SU-DHL-6 (cell line): Measurements from ENCODE around the gene LETM1.

ENCODE experiments used
- EZH2phosphoT487 ChIP-seq: fragments of 200-600 bp; sonication (generic), shearing (Covaris generic); conservative IDR thresholded peaks from 2 replicates; pipeline ENCODE4 v1.6.1; 2018; ENCODE audit warnings: mild to moderate bottlenecking, antibody characterized with exemption, low read length, moderate library complexity, mixed read lengths
- TF ChIP-seq, protein P1 (sequence below): fragments of 200-600 bp; sonication (generic); IDR thresholded peaks from one replicate; pipeline ENCODE4 v1.5.1; 2017; ENCODE audit warnings: antibody characterized with exemption, mild to moderate bottlenecking, low read length, moderate library complexity; ENCODE audit not compliant: insufficient read depth, poor library complexity, severe bottlenecking

DNA sequence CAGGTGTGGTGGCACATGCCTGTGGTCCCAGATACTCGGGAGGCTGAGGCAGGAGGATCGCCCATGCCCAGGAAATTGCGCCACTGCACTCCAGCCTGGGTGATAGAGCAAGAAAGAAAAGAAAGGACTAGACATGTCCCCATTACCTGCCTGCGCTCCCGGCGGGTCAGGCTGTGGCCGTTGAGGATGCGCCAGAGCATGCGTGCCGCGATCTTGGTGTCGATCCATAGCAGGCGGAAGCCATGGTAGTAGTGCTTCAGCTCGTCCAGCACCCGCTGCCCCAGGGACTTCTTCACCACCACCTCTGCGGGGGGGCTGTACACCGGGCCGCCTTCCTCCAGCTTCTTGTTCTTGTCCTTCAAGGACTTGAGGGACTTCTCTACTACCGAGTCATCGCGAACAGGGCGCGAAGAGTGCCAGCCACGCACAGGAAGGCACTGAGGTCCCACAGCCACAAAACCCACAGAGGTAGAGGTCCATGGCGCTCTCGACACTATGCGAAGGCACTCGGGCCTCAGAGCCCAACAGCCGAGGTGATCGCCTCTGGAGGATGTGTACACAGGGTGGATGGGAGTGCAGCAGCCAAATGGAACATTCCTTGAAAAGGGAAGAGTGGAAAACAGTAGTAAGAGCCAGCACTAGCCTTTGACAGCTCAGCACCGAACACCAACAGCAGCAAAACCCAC, 14.6 kb downstream of the LETM1 start:
- TF ChIP-seq, protein P1, sequence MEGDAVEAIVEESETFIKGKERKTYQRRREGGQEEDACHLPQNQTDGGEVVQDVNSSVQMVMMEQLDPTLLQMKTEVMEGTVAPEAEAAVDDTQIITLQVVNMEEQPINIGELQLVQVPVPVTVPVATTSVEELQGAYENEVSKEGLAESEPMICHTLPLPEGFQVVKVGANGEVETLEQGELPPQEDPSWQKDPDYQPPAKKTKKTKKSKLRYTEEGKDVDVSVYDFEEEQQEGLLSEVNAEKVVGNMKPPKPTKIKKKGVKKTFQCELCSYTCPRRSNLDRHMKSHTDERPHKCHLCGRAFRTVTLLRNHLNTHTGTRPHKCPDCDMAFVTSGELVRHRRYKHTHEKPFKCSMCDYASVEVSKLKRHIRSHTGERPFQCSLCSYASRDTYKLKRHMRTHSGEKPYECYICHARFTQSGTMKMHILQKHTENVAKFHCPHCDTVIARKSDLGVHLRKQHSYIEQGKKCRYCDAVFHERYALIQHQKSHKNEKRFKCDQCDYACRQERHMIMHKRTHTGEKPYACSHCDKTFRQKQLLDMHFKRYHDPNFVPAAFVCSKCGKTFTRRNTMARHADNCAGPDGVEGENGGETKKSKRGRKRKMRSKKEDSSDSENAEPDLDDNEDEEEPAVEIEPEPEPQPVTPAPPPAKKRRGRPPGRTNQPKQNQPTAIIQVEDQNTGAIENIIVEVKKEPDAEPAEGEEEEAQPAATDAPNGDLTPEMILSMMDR = no peak
- no peak for TF ChIP-seq EZH2phosphoT487
